HFF-Myc (cell line): ENCODE data around the gene FIGNL1.

ENCODE experiments used
- DNase-seq: peaks from one replicate; pipeline ENCODE4 v3.0.0-alpha.2; 2011; ENCODE audit warnings: low read depth; ENCODE audit errors: extremely low read depth
- H3K4me3 ChIP-seq: replicated peaks from 2 replicates; pipeline ENCODE4 v1.5.1; 2011; ENCODE audit warnings: low read depth, mild to moderate bottlenecking, control low read depth, low read length
- CTCF ChIP-seq: IDR thresholded peaks from 2 replicates; pipeline ENCODE4 v1.5.1; 2012; ENCODE audit warnings: mild to moderate bottlenecking, low read depth, low read length, control low read depth; ENCODE audit errors: missing control alignments

Gene FIGNL1

GRCh38 chr7:50431316-50431715, 18.8 kb downstream of the FIGNL1 start:
- no peak overlapping the region for H3K4me3 ChIP-seq
- DNase-seq: no peak
- TF ChIP-seq CTCF: no peak

- no peak for TF ChIP-seq CTCF
- DNase-seq: no peak
- no peak overlapping the region for H3K4me3 ChIP-seq
Measured at GRCh38 chr7:50428911-50429310, 21.2 kb downstream of the FIGNL1 start.

- H3K4me3 ChIP-seq: no peak overlapping the region
- no peak for DNase-seq
- TF ChIP-seq CTCF: no peak
Measured at GRCh38 chr7:50427518-50427917, 22.6 kb downstream of the FIGNL1 start.

- no peak for DNase-seq
- no peak for TF ChIP-seq CTCF
- H3K4me3 ChIP-seq: no peak overlapping the region
Measured at GRCh38 chr7:50426280-50427045, 23.7 kb downstream of the FIGNL1 start.

- no peak for DNase-seq
- TF ChIP-seq CTCF: no peak
- no peak overlapping the region for H3K4me3 ChIP-seq
Measured at GRCh38 chr7:50425318-50425717, 24.8 kb downstream of the FIGNL1 start.

- DNase-seq: no peak
- TF ChIP-seq CTCF: no peak
- no peak overlapping the region for H3K4me3 ChIP-seq
Measured at GRCh38 chr7:50423860-50424259, 26.3 kb downstream of the FIGNL1 start.

GRCh38 chr7:50422858-50423257, 27.3 kb downstream of the FIGNL1 start:
- DNase-seq: no peak
- H3K4me3 ChIP-seq: no peak overlapping the region
- no peak for TF ChIP-seq CTCF
